GM12865 (cell line): ENCODE results near the gene POLR1C.

Experiments used
- DNase-seq: peaks from one replicate; pipeline ENCODE4 v3.0.0; 2010; ENCODE audit warnings: low read depth
- H3K4me3 ChIP-seq: 2 replicates; pipeline ENCODE4 v1.5.1; 2011; ENCODE audit warnings: mild to moderate bottlenecking, low read depth, low read length, control low read depth
- CTCF ChIP-seq: IDR thresholded peaks from 2 replicates; pipeline ENCODE4 v1.5.1; 2011; ENCODE audit warnings: low read length, control low read depth, low read depth, inconsistent platforms; ENCODE audit not compliant: insufficient read depth; ENCODE audit errors: missing control alignments

The POLR1C gene

GRCh38 chr6:43493230-43493629, 23.7 kb upstream of the POLR1C start:
- TF ChIP-seq CTCF = no peak
- H3K4me3 ChIP-seq = no peak overlapping the region
- DNase-seq = no peak

GRCh38 chr6:43493833-43494232, 23.1 kb upstream of the POLR1C start:
- TF ChIP-seq CTCF = no peak
- H3K4me3 ChIP-seq = no peak overlapping the region
- no peak for DNase-seq

- TF ChIP-seq CTCF = no peak
- no peak for DNase-seq
- H3K4me3 ChIP-seq = no peak overlapping the region
Observed at GRCh38 chr6:43494321-43494720, 22.6 kb upstream of the POLR1C start.

- no peak for DNase-seq
- TF ChIP-seq CTCF = no peak
- H3K4me3 ChIP-seq = no peak overlapping the region
Observed at GRCh38 chr6:43494766-43495165, 22.1 kb upstream of the POLR1C start.

GRCh38 chr6:43495409-43495941, 21.4 kb upstream of the POLR1C start:
- TF ChIP-seq CTCF = no peak
- no peak overlapping the region for H3K4me3 ChIP-seq
- no peak for DNase-seq

GRCh38 chr6:43496370-43497128, 20.3 kb upstream of the POLR1C start:
- peak; percentile 45 for TF ChIP-seq CTCF
- peak; percentile 35 for DNase-seq
- no peak overlapping the region for H3K4me3 ChIP-seq

GRCh38 chr6:43497129-43497396, 19.8 kb upstream of the POLR1C start:
- no peak for TF ChIP-seq CTCF

More at GRCh38 chr6:43497129-43497396, 19.8 kb upstream of the POLR1C start:
- H3K4me3 ChIP-seq = no peak overlapping the region
- no peak for DNase-seq
